Right forelimb (tissue), 1 donor: ENCODE measurements around the gene RBFOX2.
A peak's percentile ranks its signal among the peaks of the same experiment; 100 is the strongest.

ENCODE experiments used
- DNase-seq: peaks from one replicate; pipeline ENCODE4 v3.0.0-alpha.2; 2018

The RBFOX2 gene

DNA sequence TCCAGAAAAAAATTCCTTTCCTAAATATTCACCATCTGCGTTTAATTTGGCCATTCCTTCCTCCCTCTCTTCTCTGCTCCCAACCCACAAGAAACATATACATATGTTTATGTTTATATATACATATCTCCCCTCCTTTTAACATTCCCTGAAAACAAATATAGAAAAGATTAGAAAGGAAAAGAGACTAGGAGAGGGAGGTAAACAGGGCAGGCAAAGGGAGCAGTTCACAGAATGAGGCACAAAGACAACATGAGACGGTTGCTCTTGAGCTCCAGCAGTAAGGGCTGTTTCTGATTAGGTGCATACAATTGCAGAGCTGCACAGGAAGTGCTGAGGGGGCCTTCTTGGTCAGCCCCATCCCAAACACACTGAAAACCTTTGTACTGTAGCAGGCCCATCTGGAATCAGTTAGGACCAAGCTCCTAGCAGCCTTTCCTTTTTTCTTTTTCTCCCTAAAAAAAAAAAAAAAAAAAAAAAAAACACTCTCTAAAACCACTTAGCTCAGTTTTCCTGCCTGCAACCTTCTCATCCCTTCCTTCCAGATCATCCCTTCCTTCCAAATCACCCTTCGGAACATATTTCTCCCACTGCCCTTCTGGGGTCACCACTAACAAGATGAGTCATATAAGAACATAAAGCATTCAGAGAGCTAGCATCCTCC is 57.0 kb downstream of the RBFOX2 start:
- peak; percentile 77 for DNase-seq

DNA sequence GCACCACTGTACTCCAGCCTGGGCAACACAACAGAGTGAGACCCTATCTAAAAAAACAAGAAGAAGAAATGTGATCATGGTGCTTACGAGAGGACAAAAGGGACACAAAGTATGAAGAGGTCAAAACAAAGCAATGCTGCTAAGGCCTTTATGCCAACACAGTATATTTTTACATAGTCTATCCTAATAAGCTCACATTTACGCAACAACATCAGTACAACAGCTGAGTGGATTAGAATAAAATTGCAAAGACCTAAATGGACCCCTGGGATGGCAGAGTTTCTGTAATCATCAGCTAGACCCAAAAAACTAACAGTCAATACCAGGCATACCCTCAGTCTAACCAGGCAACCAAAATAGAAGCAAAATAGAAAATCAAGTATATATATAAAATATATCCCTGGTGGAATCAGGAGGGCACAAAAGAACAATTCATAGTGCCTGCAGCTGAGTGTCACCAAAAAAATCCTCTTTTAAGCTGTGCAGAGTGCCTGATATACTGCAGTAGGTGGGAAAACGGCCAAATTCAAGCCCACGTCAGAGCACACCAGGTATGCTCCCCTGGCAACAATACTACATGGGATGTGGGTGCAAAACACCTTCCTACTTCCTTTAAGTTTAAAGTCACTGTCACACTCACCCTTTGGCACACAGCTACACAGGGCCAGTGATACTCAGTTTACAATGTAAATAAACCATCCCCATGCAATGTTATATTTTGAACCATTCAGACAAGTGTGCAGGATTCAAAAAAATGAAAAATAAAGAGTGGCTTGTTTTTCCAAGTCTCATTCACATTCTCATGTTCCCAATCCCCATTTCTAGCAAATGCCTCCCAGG is 57.8 kb downstream of the RBFOX2 start:
- no peak for DNase-seq

DNA sequence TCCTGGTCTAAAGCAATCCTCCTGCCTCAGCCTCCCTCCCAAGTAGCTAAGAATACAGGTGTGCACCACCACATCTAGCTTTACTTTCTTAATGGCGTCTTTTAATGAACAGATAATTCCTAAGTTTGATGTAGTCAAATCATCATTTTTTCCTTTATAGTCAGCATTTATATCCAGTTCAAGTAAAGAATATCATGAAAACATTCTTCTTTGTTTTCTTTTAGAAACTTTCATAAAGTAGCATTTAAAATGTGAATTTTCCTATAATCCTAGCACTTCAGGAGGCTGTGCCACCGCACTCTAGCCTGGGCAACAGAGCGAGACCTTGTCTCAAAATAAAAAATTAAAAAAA is 61.6 kb downstream of the RBFOX2 start:
- DNase-seq = no peak

DNA sequence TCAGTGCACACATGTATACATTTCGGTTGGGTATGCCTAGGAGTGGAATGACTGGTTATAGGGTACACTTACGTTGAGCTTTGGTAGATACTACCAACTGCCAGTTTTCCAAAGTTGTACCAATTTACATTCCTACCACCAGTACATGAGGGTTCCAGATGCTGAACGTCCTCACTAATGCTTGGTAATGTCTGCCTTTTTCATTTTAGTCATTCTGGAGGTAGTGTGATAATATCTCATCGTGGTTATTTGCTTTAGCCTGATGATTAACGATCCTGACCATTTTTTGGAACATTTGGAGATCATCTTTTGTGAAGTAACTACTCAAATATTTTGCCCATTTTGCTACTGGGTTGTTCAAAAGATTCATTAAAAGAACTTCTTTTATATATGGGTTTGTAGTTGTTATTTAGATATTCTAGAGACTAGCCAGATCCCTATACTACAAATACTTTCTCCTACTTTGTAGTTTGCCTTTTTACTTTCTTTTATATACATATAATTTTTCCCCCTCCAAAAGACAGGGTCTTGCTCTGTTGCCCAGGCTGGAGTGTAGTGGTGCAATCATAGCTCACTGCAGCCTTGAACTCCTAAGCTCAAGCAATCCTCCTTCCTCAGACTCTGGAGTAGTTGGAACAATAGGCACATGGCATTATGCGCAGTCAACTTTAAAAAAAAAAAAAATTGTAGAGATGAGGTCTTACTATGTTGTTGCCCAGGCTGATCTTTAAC is 62.1 kb downstream of the RBFOX2 start:
- DNase-seq = no peak

DNA sequence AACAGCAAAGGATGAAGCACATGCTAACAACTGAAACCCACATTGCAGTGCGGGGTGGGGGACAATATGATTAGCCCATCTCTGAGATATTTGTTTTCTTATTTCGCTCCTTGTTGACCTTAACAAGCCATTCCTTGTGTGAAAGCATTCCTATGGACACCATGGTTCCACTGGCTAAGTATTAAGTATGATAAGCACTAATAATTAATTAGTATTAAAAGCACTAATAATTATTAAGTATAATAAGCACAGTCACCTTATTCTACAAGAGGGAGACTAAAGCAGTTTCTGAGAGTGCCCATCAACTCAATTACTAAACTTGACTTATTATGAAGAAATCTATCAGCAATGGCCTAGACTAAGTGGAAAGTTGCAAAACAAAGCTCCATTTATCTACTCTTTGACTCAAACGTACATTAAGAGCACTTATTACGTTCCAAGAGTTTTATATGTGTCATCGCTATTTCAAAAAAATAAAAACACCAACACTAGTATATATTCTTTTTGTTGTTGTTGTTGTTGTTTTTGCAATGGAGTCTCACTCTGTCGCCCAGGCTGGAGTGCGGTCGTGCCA is 65.3 kb downstream of the RBFOX2 start:
- no peak for DNase-seq

DNA sequence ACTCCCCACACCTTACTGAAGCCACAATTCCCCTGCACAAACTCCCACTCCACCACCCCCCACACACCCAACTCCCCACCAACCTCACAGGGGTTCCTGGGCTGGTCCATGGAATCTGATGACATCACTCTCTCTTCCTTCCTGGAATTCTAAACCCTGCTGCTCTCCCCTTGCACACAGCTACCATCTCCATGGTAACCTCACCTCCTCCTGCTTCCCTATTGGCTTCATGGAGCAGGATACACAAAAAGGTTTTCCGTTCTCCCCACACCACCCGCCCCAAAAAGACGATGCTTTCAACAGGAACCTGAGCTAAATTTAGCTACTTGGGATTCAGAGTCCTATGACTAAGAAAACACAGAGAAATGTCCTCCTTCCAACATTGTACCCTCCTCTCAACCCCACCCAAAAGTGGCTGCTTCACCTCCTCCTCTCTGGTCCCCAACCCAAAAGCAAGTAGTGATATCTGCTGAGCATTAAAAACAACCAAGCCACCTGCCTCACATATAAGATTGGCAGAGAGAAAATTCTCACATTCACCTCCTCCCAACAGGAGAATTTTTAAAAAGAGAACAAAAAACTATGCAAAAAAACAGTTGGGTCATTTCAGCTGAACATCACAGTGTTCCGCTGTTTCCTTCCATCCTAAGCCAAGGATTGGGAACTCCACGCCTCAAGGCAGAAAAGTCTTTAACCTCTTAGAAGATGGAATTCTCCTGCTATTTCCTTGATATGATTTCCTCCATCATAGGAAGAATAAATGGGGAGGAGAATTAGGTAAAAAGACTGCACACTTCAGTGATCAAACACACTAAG is 66.9 kb downstream of the RBFOX2 start:
- DNase-seq = peak; percentile 72

DNA sequence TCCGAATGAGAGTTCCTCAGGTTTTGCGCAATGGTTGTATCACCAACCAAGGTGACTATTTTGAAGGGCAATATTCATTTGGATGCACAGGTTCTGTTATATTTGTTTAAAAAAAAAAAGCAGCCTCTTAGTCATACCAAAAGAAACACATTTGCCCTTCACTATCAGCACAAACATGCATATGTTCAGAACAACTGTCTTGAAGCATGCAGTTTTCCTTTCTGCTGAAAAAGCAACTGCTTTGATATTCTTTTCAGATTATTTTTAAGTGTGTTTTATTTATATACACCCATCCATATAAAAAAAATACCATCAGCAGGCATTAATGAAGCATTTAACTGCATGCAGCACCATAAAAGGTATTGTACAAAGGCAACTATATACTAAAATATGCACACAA is 67.8 kb downstream of the RBFOX2 start:
- DNase-seq = no peak

DNA sequence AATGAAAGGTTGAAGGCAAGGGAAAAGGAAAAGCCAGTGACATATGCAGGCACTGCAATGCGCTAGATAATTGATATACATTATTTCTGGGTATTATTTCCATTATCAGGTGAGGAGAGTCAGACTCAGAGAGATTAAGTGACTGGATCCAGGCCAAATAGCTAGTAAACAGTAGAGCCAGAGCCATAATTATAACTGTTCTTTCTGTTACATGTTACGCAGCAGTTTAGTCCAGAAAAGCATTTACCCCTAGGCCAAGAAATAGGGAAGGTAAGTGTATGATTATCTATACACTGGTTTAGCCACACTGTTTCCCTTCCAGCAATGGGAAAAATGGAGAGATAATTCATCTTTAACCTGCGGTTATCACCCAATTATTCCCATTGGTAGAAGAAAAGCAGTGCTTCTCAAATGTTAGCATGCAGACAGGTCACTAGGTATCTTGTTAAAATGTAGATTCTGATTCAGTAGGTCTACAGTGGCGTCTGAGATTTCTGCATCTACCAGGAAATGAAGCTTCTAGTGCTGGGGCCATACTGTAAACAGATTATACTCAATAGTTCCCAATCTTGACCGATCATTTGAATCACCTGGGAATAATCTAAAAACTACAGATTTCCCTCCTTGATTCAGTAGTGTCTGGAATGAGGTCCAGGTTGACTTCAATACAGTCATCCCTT is 69.4 kb downstream of the RBFOX2 start:
- no peak for DNase-seq

DNA sequence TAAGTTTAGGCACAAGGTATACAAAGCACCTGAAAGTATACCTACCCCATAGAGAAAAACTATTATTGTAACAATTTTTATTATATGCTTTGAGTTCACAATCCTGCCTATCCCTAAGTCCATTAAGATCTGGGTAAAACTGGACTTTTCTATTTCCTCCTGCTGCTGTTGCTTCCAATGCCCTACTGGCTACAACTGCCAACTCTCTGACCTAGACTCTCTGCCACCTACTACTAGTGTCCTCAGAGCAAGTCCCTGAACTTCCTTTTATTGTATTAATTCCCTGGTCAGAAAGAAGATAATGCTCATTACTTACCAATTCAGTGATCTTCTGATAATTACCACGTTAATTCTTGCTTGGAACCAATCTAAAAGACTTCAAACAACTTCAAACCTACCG is 70.3 kb downstream of the RBFOX2 start:
- DNase-seq = no peak

DNA sequence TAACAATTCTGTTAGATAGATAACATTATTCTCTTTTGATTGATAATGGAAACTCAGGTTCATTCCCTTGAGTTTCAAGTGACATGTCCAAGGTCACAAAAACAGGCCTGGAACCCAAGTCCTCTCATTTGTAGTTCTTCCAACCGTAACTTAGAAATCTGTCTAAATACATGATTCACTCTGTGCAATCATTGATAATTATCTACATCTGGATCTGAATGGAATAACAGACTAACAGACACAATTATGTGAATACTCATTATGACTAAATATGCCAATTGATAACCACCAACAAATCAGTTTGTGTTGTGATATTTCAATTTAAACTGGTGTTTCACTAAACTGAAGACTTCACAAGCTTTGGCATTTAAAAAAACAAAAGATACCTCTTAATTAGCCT is 71.0 kb downstream of the RBFOX2 start:
- DNase-seq = no peak

DNA sequence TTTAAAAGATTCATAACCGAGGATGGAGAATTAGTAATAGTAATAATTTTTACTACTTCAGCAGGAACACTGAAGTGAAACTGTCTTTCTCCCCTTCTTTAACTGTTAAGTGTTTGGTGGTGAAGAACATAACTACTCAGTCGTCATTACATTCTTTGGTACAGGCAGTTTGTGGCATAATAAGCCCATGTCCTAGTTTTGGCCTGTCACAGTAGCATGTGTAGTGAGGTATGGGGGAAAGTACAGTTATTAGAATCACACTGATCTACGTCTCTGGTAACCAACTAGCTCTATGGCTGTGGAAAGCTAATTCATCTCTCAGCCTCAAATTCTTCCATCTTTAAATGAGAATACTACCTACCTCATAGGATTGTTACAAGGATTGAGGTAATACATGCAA is 71.8 kb downstream of the RBFOX2 start:
- DNase-seq = no peak

DNA sequence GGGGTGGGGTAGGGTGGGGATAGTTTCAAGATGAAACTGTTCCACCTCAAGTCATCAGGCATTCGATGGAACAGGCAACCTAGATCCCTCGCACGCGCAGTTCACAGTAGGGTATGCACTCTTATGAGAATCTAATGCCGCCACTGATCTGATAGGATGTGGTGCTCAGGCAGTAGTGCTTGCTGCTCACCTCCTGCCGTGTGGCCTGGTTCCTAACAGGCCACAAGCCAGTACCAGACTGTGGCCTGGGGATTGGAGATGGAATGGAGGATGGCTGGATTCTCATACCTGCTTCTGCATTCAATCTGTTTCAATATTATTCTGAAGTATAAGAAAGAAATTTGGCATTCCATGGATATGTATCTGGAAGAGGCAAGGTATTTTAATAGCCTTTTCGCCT is 73.1 kb downstream of the RBFOX2 start:
- no peak for DNase-seq

DNA sequence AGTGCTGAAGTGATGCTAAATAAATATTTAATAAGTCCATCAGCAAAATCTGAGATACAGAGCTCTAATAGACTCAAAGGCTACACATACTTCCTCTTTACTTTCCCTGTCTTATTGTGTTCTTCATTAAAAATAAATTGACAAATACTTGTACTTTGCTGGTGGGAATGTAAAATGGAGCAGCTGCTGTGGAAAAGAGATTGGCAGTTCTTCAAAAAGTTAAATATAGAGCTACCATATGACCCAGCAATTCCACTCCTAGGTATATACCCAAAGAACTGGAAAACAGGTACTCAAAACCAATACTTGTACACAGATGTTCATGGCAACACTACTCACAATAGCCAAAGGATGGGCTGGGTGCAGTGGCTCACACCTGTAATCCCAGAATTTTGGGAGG is 76.0 kb downstream of the RBFOX2 start:
- DNase-seq = no peak

DNA sequence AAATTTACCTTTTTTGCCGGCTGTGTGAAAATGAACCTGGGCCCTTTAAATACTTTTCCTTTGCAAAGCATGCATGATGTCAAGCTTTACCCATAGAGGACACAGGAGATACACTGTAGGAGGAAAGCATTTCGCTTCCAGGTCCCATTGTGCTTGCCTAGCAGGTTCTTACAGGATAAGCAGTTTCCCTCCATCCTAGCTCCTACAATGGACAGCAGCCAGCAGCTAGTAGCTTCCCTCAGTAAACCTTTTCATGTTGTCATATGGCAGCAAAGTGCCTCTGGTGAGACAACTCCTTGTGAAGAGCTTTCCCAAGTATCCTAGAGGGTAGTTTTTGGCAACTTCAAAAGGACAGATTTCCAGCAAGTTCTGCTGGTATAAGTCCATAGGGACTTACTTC is 78.4 kb downstream of the RBFOX2 start:
- DNase-seq = no peak

DNA sequence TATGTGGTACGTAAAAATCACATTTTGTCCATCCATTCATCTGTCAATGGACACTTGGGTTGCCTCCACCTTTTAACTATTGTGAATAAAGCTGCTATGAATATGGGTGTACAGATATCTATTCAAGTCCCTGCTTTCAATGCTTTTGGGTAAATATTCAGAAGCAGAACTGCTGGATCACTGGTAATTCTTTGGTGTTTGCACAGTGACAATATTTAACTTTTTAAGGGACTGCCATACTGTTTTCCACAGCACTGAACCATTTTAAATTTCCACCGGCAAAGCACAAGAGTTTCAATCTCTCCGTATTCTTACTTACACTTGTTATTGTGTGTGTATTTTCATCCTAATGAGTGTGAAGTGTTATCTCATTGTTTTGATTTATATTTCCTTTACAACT is 79.4 kb downstream of the RBFOX2 start:
- no peak for DNase-seq

DNA sequence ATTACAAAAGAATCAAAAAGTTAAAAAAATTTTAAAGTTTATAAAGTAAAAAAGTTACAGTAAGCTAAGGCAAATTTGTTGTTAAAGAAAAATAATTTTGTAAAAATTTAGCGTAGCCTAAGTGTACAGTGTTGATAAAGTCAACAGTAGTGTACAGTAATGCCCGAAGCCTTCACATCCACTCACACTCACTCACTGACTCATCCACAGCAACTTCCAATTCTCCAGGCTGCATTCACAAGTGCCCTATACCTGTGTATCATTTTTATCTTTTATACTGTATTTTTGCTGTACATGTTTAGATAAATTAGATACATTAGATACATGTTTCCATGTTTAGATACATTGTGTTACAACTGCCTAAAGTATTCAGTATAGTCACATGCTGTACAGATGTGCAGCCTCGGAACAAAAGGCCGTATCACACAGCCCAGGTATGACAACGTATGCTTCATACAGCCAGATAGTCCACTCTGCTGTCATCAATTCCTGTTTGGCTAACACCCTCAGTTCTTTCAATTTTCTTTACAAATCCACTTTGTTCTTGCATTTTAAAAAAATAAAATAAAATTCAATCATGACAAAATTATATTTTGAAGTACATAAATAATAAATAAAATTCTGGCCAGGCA is 80.7 kb downstream of the RBFOX2 start:
- DNase-seq = no peak

DNA sequence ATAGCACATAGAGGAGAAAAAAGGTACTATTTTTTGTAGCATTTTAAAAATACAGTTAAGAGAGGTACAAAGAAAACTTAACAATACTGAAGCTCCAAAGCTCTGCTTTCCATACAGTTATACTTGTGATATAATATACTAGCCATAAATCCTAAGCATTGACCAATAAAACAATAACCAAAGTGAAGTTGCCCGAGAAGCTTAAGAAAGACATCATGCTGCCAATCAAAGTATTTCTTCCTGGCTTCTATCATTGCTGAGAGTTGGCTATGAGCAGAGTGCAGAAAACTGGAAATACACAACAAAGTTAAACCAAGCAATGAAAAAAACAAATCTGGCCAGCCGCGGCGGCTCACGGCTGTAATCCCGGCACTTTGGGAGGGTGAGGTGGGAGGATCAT is 84.2 kb downstream of the RBFOX2 start:
- no peak for DNase-seq

DNA sequence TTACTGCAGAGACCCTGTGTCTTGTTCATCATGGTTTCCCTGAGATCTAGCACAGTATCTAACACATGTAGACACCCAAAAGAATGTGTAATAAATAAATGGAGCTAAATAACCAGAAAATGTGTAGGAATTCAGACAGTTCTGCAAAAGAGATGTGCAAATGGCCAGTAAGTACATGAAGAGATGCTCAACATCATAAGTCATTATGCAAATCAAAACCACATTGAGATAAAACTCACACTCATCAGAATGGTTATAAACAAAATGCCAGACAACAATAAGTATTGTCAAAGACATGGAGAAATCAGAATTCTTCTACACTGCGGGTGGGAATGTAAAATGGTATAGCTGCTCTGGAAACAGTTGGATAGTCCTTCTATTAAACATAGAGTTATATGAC is 88.5 kb downstream of the RBFOX2 start:
- DNase-seq = no peak

DNA sequence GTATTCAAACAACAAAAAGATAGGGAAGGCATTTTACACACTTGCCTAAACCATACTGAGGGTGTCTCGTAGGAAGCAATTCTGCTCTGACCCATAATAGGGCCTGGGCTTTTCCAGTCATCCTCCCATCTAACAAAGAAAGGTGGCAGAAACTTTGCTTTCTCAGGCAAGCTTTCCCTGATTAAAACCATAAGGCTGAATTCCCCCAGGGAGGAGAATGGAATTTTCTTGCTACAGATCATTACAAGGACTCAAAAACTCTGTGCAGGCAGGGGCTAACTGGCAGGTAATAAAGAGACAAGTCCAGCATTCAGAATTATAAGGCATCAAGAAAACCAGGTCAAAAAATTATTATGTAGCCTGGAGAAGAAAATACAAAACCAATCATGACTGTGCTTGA is 90.4 kb downstream of the RBFOX2 start:
- DNase-seq = no peak

DNA sequence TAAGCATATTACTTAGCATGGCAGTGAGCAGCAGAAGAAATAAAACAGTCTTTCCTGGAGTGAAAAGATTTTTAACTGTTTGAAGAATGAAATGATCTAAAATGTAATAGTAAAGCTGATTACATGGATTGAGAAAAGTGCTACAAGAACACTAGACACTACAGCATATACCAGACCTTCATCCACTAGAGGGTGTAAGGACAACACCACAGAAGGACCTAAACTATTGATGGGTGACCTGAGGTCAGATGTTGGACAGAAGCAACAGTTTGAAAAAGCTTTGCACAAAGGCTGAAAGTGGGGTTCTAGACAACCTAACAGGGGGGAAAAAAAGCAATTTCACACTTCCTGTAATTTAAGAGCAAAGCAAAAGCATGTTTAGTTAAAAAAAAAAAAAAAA is 97.7 kb downstream of the RBFOX2 start:
- no peak for DNase-seq

DNA sequence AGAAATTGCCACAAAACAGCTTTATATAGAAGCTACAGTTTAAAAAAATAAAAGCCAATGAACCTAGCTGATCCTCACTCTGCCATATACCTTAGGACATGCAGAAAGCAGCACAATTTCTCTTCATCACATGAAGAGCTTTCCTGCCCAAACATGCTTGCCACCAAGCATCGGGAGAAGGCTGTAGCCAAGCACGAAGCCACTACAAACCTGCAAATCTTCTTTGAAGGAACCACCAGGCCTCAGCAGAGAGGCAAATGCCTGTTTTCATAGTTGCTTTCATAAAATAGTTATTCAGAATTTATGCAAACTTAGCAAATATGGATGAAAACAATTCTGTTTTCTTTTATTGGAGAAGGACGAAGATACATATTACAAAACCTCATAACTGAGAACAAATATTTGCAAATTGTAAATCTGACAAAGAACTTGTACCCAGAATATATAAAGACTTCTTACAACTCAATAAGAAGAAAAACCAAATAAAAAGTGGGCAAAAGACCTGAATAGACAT is 100.3 kb downstream of the RBFOX2 start:
- no peak for DNase-seq

DNA sequence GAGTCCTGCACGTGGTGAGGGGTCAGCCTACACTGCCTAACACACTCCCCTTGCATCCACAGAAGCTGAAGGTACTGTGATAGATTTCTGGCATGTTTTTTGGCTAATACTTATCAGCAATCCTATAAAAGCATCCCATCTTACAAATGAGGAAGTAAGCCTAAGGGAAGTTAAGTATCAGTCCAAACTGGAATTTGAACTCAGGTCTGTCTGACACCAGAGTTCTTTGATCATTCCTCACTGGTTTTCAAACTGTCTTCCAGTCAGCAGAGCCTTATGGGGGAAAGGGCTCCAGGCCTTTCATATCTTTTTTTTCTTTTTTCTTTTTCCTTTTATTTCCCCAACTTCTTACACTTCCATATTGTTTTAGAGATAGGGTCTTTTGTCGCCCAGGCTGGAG is 105.6 kb downstream of the RBFOX2 start:
- DNase-seq = no peak
